CD4-positive, alpha-beta T cell (primary cell): ENCODE results near the gene AIFM1. TPM values are rescaled to one million over a fixed set of nuclear protein-coding genes. Genes with fewer than 3 reads are reported as not detected.

Experiments
- ATAC-seq: fragments of 200-7000 bp; cut with Tn5 transposase; one replicate; pipeline ENCODE4 v1.10.0; 2022; ENCODE audit warnings: mild to moderate bottlenecking; ENCODE audit not compliant: poor library complexity
- CTCF ChIA-PET: fragments of 350-600 bp; sonication (Branson Sonifier 250); formaldehyde crosslinking; loops from one replicate; lab custom pipeline; 2021; ENCODE audit warnings: antibody characterized with exemption, inconsistent platforms; lab: Charles Lee
- POLR2A ChIA-PET: fragments of 350-600 bp; sonication (Branson Sonifier 250); formaldehyde crosslinking; loops from one replicate; lab custom pipeline; 2021; ENCODE audit warnings: antibody characterized with exemption, inconsistent platforms; lab: Charles Lee
- DNase-seq, 14 experiments: peaks; one replicate each; pipeline ENCODE4 v3.0.0-alpha.2; 2013 to 2020; ENCODE audit warnings: mixed read lengths in 2 of 14
- H3K27ac ChIP-seq, 2 donors: one replicate each; pipeline versions ENCODE4 v1.5.1 to v1.7.0; 2013; ENCODE audit warnings: low read length in 2 of 2, low read depth in 1 of 2, mild to moderate bottlenecking in 1 of 2
- H3K27me3 ChIP-seq, 2 experiments: 1 replicate in 1 of 2; 2 replicates in 1 of 2; pipeline versions ENCODE4 v1.6.1 to v1.7.0; 2013; ENCODE audit warnings: low read length in 2 of 2, control low read depth in 1 of 2, mild to moderate bottlenecking in 1 of 2, moderate library complexity in 1 of 2; ENCODE audit not compliant: insufficient read depth in 2 of 2, control insufficient read depth in 1 of 2
- H3K36me3 ChIP-seq: one replicate; pipeline ENCODE4 v1.6.1; 2013; ENCODE audit warnings: low read length, control low read depth; ENCODE audit not compliant: insufficient read depth
- H3K4me1 ChIP-seq: one replicate; pipeline ENCODE4 v1.6.1; 2013; ENCODE audit warnings: low read length, control low read depth; ENCODE audit not compliant: insufficient read depth
- H3K4me3 ChIP-seq: one replicate; pipeline ENCODE4 v1.5.1; 2013; ENCODE audit warnings: mild to moderate bottlenecking, low read length, moderate library complexity
- H3K9me3 ChIP-seq, 2 experiments: 1 replicate in 1 of 2; 2 replicates in 1 of 2; pipeline versions ENCODE4 v1.6.1 to v1.7.0; 2013; ENCODE audit warnings: low read length in 2 of 2, mild to moderate bottlenecking in 2 of 2, control low read depth in 1 of 2, moderate library complexity in 1 of 2; ENCODE audit not compliant: control insufficient read depth in 1 of 2, insufficient read depth in 1 of 2
- H3K27ac Mint-ChIP-seq: one replicate; pipeline ENCODE4 v1.8.0; 2020; ENCODE audit warnings: mixed read lengths
- H3K27me3 Mint-ChIP-seq: one replicate; pipeline ENCODE4 v1.8.0; 2021; ENCODE audit warnings: mixed read lengths
- H3K36me3 Mint-ChIP-seq: one replicate; pipeline ENCODE4 v1.8.0; 2021; ENCODE audit warnings: low read depth, mixed read lengths
- H3K4me1 Mint-ChIP-seq: one replicate; pipeline ENCODE4 v1.8.0; 2021; ENCODE audit warnings: low read depth, mixed read lengths
- H3K4me3 Mint-ChIP-seq: one replicate; pipeline ENCODE4 v1.8.0; 2020; ENCODE audit warnings: mild to moderate bottlenecking, mixed read lengths
- H3K9me3 Mint-ChIP-seq: one replicate; pipeline ENCODE4 v1.8.0; 2020; ENCODE audit warnings: mixed read lengths
- CTCF ChIP-seq: fragments of 200-600 bp; IDR thresholded peaks from one replicate; pipeline ENCODE4 v1.8.0; 2022; ENCODE audit warnings: antibody characterized with exemption, mild to moderate bottlenecking
- intact Hi-C, 2 experiments: fragments of 100-400 bp; cut with DNase I in 1 of 2; cut with micrococcal nuclease in 1 of 2; formaldehyde crosslinking; loops; one replicate each; pipeline versions ENCODE4 v1.15.1 to v1.9.0; 2023 to 2025; cut with DNase I, micrococcal nuclease
- total RNA-seq, 174 experiments: library from RNA in 2 of 174; stranded (reverse) in 2 of 174; gene quantifications; one replicate each; pipeline ENCODE4 v1.2.3 and lab custom pipeline; 2021 to 2026

AIFM1 gene
- total RNA-seq, 2 experiments from 2014 or later, result 6.1 to 6.4 TPM

GRCh38 chrX:130094696-130095095, 70.9 kb downstream of the AIFM1 start:
- peak in 2 of 14 experiments; percentile 19 to 29 for DNase-seq
- H3K4me3 ChIP-seq, result no peak overlapping the region
- no peak for ATAC-seq
- Mint-ChIP-seq H3K9me3 (no peaks in the 10 kb centered on the region), H3K27ac (peak overlapping the region; percentile 86), H3K36me3 (peaks cover 4% of the 10 kb centered on the region), H3K27me3 (no peaks in the 10 kb centered on the region), H3K4me1 (peaks cover 66% of the 10 kb centered on the region), H3K4me3 (peak overlapping the region; percentile 48)
- H3K4me1 ChIP-seq, result peaks cover 92% of the 10 kb centered on the region
- no peak for TF ChIP-seq CTCF
- H3K27ac ChIP-seq, result peak overlapping the region in 1 of 2 donors; percentile 41
- ChIA-PET POLR2A (interaction anchor here (1.0 to 1.9 kb wide), 3 partner anchors 8 to 27 kb away, joined by 3 to 6 read pairs (median 3); partner anchors contain the start of gene ELF4), CTCF (interaction anchor here (0.9 to 1.7 kb wide), 3 partner anchors 7 to 26 kb away, joined by 3 to 5 read pairs (median 4); no protein-coding TSS in a partner anchor)
- no peaks in the 10 kb centered on the region for H3K27me3 ChIP-seq
- no peaks in the 10 kb centered on the region for H3K36me3 ChIP-seq
- intact Hi-C loops, result no loop called here
- no peaks in the 10 kb centered on the region for H3K9me3 ChIP-seq

DNA sequence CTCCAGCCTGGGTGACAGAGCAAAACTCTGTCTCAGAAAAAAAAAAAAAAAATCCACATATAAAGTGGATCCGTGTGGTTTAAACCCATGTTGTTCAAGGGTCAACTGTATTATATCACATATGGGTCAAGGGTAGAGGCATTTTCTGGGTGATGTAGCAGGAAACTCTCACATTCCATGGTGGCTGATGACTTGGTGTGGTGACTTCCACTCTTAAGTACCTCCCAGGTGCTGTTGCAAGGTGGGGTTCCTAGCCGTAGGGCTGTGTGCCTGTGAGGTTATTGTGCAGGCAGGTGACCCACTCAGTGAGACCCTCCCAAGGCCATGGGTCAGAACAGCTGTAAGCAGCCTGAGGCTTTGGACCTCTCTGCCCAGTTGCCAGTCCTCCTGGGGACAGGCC, 72.4 kb downstream of the AIFM1 start:
- POLR2A ChIA-PET, result no interaction called here
- no peaks in the 10 kb centered on the region for H3K36me3 ChIP-seq
- no peak for TF ChIP-seq CTCF
- peak overlapping the region in 1 of 2 donors; percentile 10 for H3K27ac ChIP-seq
- DNase-seq (no peak), ATAC-seq (no peak)
- Mint-ChIP-seq H3K9me3 (no peaks in the 10 kb centered on the region), H3K27me3 (no peaks in the 10 kb centered on the region), H3K27ac (peak overlapping the region; percentile 96), H3K36me3 (peaks cover 3% of the 10 kb centered on the region), H3K4me1 (peaks cover 59% of the 10 kb centered on the region), H3K4me3 (no peak overlapping the region)
- intact Hi-C loops, result no loop called here
- no peak overlapping the region for H3K4me3 ChIP-seq
- no peaks in the 10 kb centered on the region for H3K27me3 ChIP-seq
- CTCF ChIA-PET, result interaction anchor here (3.1 kb wide), 1 partner anchor 12 kb away, joined by 22 read pairs; no protein-coding TSS in a partner anchor
- peaks cover 91% of the 10 kb centered on the region for H3K4me1 ChIP-seq
- no peaks in the 10 kb centered on the region for H3K9me3 ChIP-seq

- peak; percentile 97 for ATAC-seq
- intact Hi-C loops, result no loop called here
- peak; percentile 21 for TF ChIP-seq CTCF
- Mint-ChIP-seq H3K4me3 (peak overlapping the region; percentile 92), H3K27ac (peak overlapping the region; percentile 96), H3K27me3 (no peaks in the 10 kb centered on the region), H3K9me3 (no peaks in the 10 kb centered on the region), H3K36me3 (no peaks in the 10 kb centered on the region), H3K4me1 (peaks cover 56% of the 10 kb centered on the region)
- peak; percentile 62 to 95 (median 82) for DNase-seq
- Histone ChIP-seq H3K36me3 (no peaks in the 10 kb centered on the region), H3K4me1 (peaks cover 91% of the 10 kb centered on the region), H3K27me3 (no peaks in the 10 kb centered on the region), H3K9me3 (no peaks in the 10 kb centered on the region), H3K27ac (peak overlapping the region; percentile 55 to 68), H3K4me3 (peak overlapping the region; percentile 63)
- POLR2A ChIA-PET, result interaction anchor here (0.7 to 1.7 kb wide), 9 partner anchors 8 to 79 kb away, joined by 3 to 14 read pairs (median 4); no protein-coding TSS in a partner anchor
- CTCF ChIA-PET, result interaction anchor here (0.6 to 3.1 kb wide), 7 partner anchors 8 to 172 kb away, joined by 3 to 22 read pairs (median 4); partner anchors contain the start of gene ELF4
These were observed 73.6 kb downstream of the AIFM1 start for GRCh38 chrX:130091980-130092522.
